HG03060 (cell line): ENCODE results near the gene ACSL3.
"Not testable (repeated sequence)": the region's sequence is repeated elsewhere in the genome, so short reads cannot be mapped to it uniquely, and the experiment has no call there.

Experiments
- ATAC-seq: cut with Tn5 transposase; IDR thresholded peaks from one replicate; pipeline ENCODE4 v1.9.1; 2021; ENCODE audit warnings: low read depth, moderate number of reproducible peaks; ENCODE audit not compliant: unreplicated experiment

The ACSL3 gene

GRCh38 chr2:222963641-222964040, 102.8 kb downstream of the ACSL3 start:
- no peak for ATAC-seq

- ATAC-seq, result no peak
These were observed 103.7 kb downstream of the ACSL3 start for GRCh38 chr2:222964376-222965031.

GRCh38 chr2:222965555-222965954, 104.7 kb downstream of the ACSL3 start:
- ATAC-seq, result no peak

GRCh38 chr2:222968550-222969155, 107.8 kb downstream of the ACSL3 start:
- no peak for ATAC-seq

GRCh38 chr2:222969491-222969890, 108.7 kb downstream of the ACSL3 start:
- no peak for ATAC-seq

- ATAC-seq, result no peak
These were observed 111.6 kb downstream of the ACSL3 start for GRCh38 chr2:222972420-222972819.

- no peak for ATAC-seq
These were observed 112.4 kb downstream of the ACSL3 start for GRCh38 chr2:222973237-222973636.

GRCh38 chr2:222973733-222974132, 112.9 kb downstream of the ACSL3 start:
- no peak for ATAC-seq

GRCh38 chr2:222976521-222977061, 115.8 kb downstream of the ACSL3 start:
- no peak for ATAC-seq

GRCh38 chr2:222977121-222977520, 116.3 kb downstream of the ACSL3 start:
- ATAC-seq, result no peak

GRCh38 chr2:222978850-222979249, 118.0 kb downstream of the ACSL3 start:
- ATAC-seq, result no peak

GRCh38 chr2:222979484-222979883, 118.6 kb downstream of the ACSL3 start:
- ATAC-seq, result no peak

- ATAC-seq, result peak; percentile 55
These were observed 121.4 kb downstream of the ACSL3 start for GRCh38 chr2:222982010-222982908.

GRCh38 chr2:222982909-222983265, 122.1 kb downstream of the ACSL3 start:
- ATAC-seq, result no peak

- ATAC-seq, result no peak
These were observed 124.1 kb downstream of the ACSL3 start for GRCh38 chr2:222984908-222985307.

GRCh38 chr2:222989431-222989830, 128.6 kb downstream of the ACSL3 start:
- ATAC-seq, result no peak

GRCh38 chr2:222990206-222990605, 129.4 kb downstream of the ACSL3 start:
- ATAC-seq, result not testable (repeated sequence)

GRCh38 chr2:222992137-222992536, 131.3 kb downstream of the ACSL3 start:
- no peak for ATAC-seq
